NCI-H748 (cell line): Measurements from ENCODE around the gene CTPS2.
"Not testable (repeated sequence)": the region's sequence is repeated elsewhere in the genome, so short reads cannot be mapped to it uniquely, and the experiment has no call there.

Experiments
- DNase-seq: peaks from one replicate; lab custom pipeline; 2025; ENCODE audit not compliant: unreplicated experiment; lab: John Stamatoyannopoulos, UW

Gene CTPS2

GRCh38 chrX:16610121-16610621 lies 102.3 kb downstream of the CTPS2 start:
- DNase-seq, result no peak

GRCh38 chrX:16606142-16606720 lies 106.2 kb downstream of the CTPS2 start:
- no peak for DNase-seq

- no peak for DNase-seq
These were observed 108.1 kb downstream of the CTPS2 start for GRCh38 chrX:16604337-16604736.

- no peak for DNase-seq
These were observed 108.6 kb downstream of the CTPS2 start for GRCh38 chrX:16603822-16604221.

GRCh38 chrX:16603235-16603634 lies 109.2 kb downstream of the CTPS2 start:
- not testable (repeated sequence) for DNase-seq

- DNase-seq, result no peak
These were observed 110.6 kb downstream of the CTPS2 start for GRCh38 chrX:16601885-16602284.

GRCh38 chrX:16594490-16594889 lies 118.0 kb downstream of the CTPS2 start:
- peak; percentile 9 for DNase-seq

GRCh38 chrX:16593801-16594200 lies 118.7 kb downstream of the CTPS2 start:
- DNase-seq, result no peak

GRCh38 chrX:16592194-16592770 lies 120.2 kb downstream of the CTPS2 start:
- no peak for DNase-seq

GRCh38 chrX:16589826-16590225 lies 122.6 kb downstream of the CTPS2 start:
- DNase-seq, result no peak

GRCh38 chrX:16589211-16589610 lies 123.3 kb downstream of the CTPS2 start:
- DNase-seq, result no peak

GRCh38 chrX:16588266-16588665 lies 124.2 kb downstream of the CTPS2 start:
- no peak for DNase-seq

GRCh38 chrX:16587836-16588235 lies 124.6 kb downstream of the CTPS2 start:
- no peak for DNase-seq

- DNase-seq, result peak; percentile 23
These were observed 125.9 kb downstream of the CTPS2 start for GRCh38 chrX:16586377-16587112.

- no peak for DNase-seq
These were observed 126.7 kb downstream of the CTPS2 start for GRCh38 chrX:16585486-16586376.

GRCh38 chrX:16580004-16580797 lies 132.3 kb downstream of the CTPS2 start:
- not testable (repeated sequence) for DNase-seq

- no peak for DNase-seq
These were observed 133.0 kb downstream of the CTPS2 start for GRCh38 chrX:16579517-16579916.

- no peak for DNase-seq
These were observed 134.3 kb downstream of the CTPS2 start for GRCh38 chrX:16578218-16578617.

GRCh38 chrX:16577483-16578029 lies 134.9 kb downstream of the CTPS2 start:
- DNase-seq, result no peak

GRCh38 chrX:16575388-16575787 lies 137.1 kb downstream of the CTPS2 start:
- not testable (repeated sequence) for DNase-seq
